ENCODE data around the gene MYRIP.

DNA sequence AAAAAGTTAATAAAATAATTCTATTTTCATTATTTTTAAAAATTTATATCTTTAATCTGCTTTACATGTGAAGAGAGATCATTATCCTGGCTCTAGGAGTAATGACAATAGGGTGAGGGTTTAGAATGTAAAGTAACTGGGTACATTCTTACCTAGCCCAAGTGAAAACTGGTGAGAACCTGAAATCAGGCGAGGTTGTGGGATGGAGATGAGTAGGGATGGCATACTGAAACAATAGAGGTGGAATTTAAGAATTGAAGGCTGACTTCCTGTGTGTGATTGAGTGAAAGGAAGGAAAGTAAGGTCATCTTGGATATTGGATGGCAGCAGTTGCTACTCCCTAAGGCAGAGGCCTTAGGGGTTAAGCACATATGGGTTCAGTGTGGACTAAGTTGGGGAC lies 82.7 kb downstream of the MYRIP start:
- TF ChIP-seq, protein P1, sequence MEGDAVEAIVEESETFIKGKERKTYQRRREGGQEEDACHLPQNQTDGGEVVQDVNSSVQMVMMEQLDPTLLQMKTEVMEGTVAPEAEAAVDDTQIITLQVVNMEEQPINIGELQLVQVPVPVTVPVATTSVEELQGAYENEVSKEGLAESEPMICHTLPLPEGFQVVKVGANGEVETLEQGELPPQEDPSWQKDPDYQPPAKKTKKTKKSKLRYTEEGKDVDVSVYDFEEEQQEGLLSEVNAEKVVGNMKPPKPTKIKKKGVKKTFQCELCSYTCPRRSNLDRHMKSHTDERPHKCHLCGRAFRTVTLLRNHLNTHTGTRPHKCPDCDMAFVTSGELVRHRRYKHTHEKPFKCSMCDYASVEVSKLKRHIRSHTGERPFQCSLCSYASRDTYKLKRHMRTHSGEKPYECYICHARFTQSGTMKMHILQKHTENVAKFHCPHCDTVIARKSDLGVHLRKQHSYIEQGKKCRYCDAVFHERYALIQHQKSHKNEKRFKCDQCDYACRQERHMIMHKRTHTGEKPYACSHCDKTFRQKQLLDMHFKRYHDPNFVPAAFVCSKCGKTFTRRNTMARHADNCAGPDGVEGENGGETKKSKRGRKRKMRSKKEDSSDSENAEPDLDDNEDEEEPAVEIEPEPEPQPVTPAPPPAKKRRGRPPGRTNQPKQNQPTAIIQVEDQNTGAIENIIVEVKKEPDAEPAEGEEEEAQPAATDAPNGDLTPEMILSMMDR (conservative IDR thresholded peaks at IDR 0.05 in 1 of 2, IDR thresholded peaks at IDR 0.05 in 1 of 2; ENCODE audit: extremely low read depth in 1 of 2, insufficient read depth in 1 of 2, low read depth in 1 of 2, low read length in 2 of 2) = no peak
- no peak for TF ChIP-seq EZH2 (IDR thresholded peaks at IDR 0.05; ENCODE audit: borderline replicate concordance, low read length)
